Stimulated activated CD8-positive, alpha-beta memory T cell treated with anti-CD3 and anti-CD28 coated beads, Interleukin-7, amount 100 ng/mL, for 24 hours (primary cell): Measurements from ENCODE around the gene CRYZL1.

Experiments
- DNase-seq: peaks from one replicate; pipeline ENCODE4 v3.0.0-alpha.2; 2020; ENCODE audit warnings: low read depth

CRYZL1 gene

DNA sequence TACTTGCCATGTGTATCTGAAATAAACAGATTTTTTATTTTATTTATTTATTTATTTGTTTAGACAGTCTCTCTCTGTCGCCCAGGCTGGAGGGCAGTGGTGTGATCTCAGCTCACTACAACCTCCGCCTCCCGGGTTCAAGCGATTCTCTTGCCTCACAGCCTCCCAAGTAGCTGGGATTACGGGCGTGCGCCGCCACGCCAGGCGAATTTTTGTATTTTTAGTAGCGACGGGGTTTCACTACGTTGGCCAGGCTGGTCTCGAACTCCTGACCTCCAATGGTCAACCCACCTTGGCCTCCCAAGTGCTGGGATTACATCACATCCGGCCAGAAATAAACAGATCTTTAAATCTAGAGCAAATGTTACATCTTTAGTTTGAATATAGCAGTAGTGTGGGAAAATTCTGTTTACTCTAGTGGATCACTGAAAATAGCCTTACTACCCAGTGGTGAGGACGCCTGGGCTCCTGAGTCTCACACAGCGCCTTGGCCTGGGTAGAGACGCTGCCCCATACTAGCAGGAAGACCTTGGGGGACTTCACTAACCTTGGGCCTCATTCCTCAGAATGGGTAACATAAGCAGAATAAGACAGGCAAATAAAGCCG is 100.3 kb downstream of the CRYZL1 start:
- no peak for DNase-seq

DNA sequence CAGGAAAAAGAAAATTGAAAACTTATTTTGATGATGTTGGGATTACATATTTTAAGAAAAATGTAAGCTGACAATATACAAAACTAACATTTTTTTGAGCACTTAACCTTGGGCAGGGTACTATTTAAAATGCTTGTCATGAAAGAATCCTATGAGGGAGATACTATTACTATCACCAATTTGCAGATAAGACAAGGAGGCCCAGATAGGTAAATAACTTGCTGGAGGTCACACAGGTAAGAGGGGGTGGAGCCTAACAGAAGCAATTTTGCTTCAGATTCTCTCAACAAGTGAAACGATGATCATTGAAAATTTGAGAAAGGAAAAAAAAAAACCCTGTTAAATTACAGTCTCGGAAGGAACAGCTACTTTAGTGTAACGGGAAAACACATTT is 100.8 kb downstream of the CRYZL1 start:
- DNase-seq = no peak

DNA sequence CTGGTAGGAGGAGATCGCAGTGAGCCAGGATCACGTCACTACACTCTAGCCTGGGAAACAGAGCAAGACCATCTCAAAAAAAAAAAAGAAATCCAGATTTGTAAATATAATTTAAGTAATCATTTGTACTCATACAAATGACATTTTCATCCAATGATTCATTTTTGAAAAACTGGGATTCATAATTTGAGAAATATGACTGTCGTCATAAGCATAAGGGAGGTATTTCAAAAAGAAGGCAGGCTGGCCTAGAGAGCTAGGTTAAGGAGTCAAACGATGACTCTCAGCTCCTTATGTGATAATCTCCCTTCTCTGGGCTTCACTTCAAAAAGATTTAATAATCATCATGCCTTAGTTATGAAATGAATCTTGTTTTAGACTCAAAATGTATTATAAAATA is 101.9 kb downstream of the CRYZL1 start:
- DNase-seq = no peak
